GM12878 (cell line): ENCODE data around the gene GPR141.

Experiments
- CHD1 ChIP-seq: IDR thresholded peaks from 2 replicates; pipeline ENCODE4 v1.6.1; 2012; ENCODE audit warnings: low read depth, low read length, improper control_type of control experiment
- E2F4 ChIP-seq: IDR thresholded peaks from 2 replicates; pipeline ENCODE4 v1.6.1; 2012; ENCODE audit warnings: low read depth, low read length, improper control_type of control experiment
- EP300 ChIP-seq, 2 experiments: fragments of 150-350 bp in 1 of 2; IDR thresholded peaks; 2 replicates each; pipeline ENCODE4 v1.6.1; 2011 to 2012; ENCODE audit warnings: low read depth in 2 of 2, low read length in 2 of 2, borderline replicate concordance in 1 of 2, improper control_type of control experiment in 1 of 2, inconsistent platforms in 1 of 2; ENCODE audit not compliant: control insufficient read depth in 1 of 2
- HCFC1 ChIP-seq: fragments of 150-350 bp; IDR thresholded peaks from 2 replicates; pipeline ENCODE4 v1.6.1; 2014; ENCODE audit warnings: low read length
- NFIC ChIP-seq: IDR thresholded peaks from 2 replicates; pipeline ENCODE4 v1.6.1; 2012; ENCODE audit warnings: low read depth, mild to moderate bottlenecking, inconsistent platforms, low read length, moderate library complexity
- POLR2AphosphoS5 ChIP-seq: IDR thresholded peaks from 2 replicates; pipeline ENCODE4 v1.6.1; 2011; ENCODE audit warnings: mild to moderate bottlenecking, low read length, inconsistent platforms
- RFX5 ChIP-seq: IDR thresholded peaks from 2 replicates; pipeline ENCODE4 v1.6.1; 2011; ENCODE audit warnings: low read depth, low read length, improper control_type of control experiment
- SIN3A ChIP-seq: IDR thresholded peaks from 2 replicates; pipeline ENCODE4 v1.6.1; 2012; ENCODE audit warnings: low read depth, low read length, improper control_type of control experiment
- SP1 ChIP-seq: IDR thresholded peaks from one replicate; pipeline ENCODE4 v1.6.1; 2011; ENCODE audit warnings: low read depth, low read length
- SREBF1 ChIP-seq: IDR thresholded peaks from 2 replicates; pipeline ENCODE4 v1.6.1; 2012; ENCODE audit warnings: mild to moderate bottlenecking, low read length
- TAF1 ChIP-seq: IDR thresholded peaks from 2 replicates; pipeline ENCODE4 v1.6.1; 2011; ENCODE audit warnings: mild to moderate bottlenecking, low read depth, low read length, borderline replicate concordance
- TF ChIP-seq, protein P1 (sequence below), 3 experiments: IDR thresholded peaks in 2 of 3; conservative IDR thresholded peaks in 1 of 3; 2 replicates each; pipeline ENCODE4 v1.5.1; 2011; ENCODE audit warnings: low read depth in 3 of 3, low read length in 3 of 3, mild to moderate bottlenecking in 3 of 3, control low read depth in 2 of 3, moderate library complexity in 2 of 3, inconsistent platforms in 1 of 3, mixed read lengths in 1 of 3; ENCODE audit not compliant: control insufficient read depth in 2 of 3, insufficient read depth in 1 of 3; ENCODE audit errors: extremely low read depth in 1 of 3
- TF ChIP-seq, protein P2 (sequence below): IDR thresholded peaks from 2 replicates; pipeline ENCODE4 v1.6.1; 2011; ENCODE audit warnings: borderline replicate concordance, low read depth, mild to moderate bottlenecking, moderate library complexity, mixed read lengths, low read length; ENCODE audit not compliant: insufficient read depth; ENCODE audit errors: extremely low read length

DNA sequence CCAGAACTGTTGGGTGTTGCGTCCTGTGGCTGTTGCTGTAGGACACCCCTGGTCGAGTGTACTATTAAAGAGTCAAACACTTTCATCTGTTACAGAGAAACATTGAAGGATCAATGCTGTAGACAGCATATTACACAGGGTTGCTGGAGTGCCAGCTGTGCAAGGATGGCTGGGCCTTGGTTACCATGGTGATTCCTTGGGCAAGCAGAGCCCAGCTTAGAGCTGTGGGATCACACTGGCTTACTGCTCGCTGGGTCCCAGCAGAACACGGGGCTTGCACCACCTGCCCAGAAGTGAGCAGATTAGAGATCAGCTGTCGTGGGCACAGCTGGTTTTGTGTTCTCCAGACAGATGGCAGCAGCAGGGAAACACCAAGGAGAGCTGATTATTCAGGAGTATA is 76.0 kb downstream of the GPR141 start:
- TF ChIP-seq CHD1 (no peak), TAF1 (no peak), EP300 (IDR thresholded peaks at IDR 0.05; ENCODE audit: borderline replicate concordance in 1 of 2, control insufficient read depth in 1 of 2, low read depth in 2 of 2, low read length in 2 of 2) (no peak), SP1 (no peak), POLR2AphosphoS5 (no peak), RFX5 (no peak), NFIC (no peak), E2F4 (no peak), SREBF1 (no peak), SIN3A (no peak), HCFC1 (no peak)
- TF ChIP-seq, protein P1, sequence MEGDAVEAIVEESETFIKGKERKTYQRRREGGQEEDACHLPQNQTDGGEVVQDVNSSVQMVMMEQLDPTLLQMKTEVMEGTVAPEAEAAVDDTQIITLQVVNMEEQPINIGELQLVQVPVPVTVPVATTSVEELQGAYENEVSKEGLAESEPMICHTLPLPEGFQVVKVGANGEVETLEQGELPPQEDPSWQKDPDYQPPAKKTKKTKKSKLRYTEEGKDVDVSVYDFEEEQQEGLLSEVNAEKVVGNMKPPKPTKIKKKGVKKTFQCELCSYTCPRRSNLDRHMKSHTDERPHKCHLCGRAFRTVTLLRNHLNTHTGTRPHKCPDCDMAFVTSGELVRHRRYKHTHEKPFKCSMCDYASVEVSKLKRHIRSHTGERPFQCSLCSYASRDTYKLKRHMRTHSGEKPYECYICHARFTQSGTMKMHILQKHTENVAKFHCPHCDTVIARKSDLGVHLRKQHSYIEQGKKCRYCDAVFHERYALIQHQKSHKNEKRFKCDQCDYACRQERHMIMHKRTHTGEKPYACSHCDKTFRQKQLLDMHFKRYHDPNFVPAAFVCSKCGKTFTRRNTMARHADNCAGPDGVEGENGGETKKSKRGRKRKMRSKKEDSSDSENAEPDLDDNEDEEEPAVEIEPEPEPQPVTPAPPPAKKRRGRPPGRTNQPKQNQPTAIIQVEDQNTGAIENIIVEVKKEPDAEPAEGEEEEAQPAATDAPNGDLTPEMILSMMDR (IDR thresholded peaks at IDR 0.05 in 2 of 3, conservative IDR thresholded peaks at IDR 0.05 in 1 of 3; ENCODE audit: control insufficient read depth in 2 of 3, extremely low read depth in 1 of 3, insufficient read depth in 1 of 3, low read depth in 3 of 3, low read length in 3 of 3): no peak
- TF ChIP-seq, protein P2, sequence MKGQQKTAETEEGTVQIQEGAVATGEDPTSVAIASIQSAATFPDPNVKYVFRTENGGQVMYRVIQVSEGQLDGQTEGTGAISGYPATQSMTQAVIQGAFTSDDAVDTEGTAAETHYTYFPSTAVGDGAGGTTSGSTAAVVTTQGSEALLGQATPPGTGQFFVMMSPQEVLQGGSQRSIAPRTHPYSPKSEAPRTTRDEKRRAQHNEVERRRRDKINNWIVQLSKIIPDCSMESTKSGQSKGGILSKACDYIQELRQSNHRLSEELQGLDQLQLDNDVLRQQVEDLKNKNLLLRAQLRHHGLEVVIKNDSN: no peak
